Measurements from ENCODE around the gene RHOA. TPM values are rescaled to one million over a fixed set of nuclear protein-coding genes. Genes with fewer than 3 reads are reported as not detected.

RHOA gene
- total and polyA plus RNA-seq, 2 of the 13 experiments (the other 11 are each of a cell fraction or from before 2014, with no cell fraction given) = 131 to 177 TPM

- TF ChIP-seq ZSCAN30 (CRISPR knock-in tag; IDR thresholded peaks at IDR 0.05) (no peak), AKAP8 (CRISPR knock-in tag; IDR thresholded peaks at IDR 0.05) (peak; percentile 99), XRCC5 (optimal IDR thresholded peaks at IDR 0.05; ENCODE audit: low read length) (peak; percentile 58), ZHX1 (CRISPR knock-in tag; IDR thresholded peaks at IDR 0.05; ENCODE audit: low read depth) (no peak), TFE3 (CRISPR knock-in tag; IDR thresholded peaks at IDR 0.05) (peak; percentile 83), ZNF747 (CRISPR knock-in tag; IDR thresholded peaks at IDR 0.05; ENCODE audit: borderline replicate concordance) (peak; percentile 99), ATM (IDR thresholded peaks at IDR 0.05; ENCODE audit: borderline replicate concordance) (no peak), ZNF12 (CRISPR knock-in tag; IDR thresholded peaks at IDR 0.05) (no peak), ADNP (CRISPR knock-in tag; IDR thresholded peaks at IDR 0.05) (no peak), ZNF609 (CRISPR knock-in tag; IDR thresholded peaks at IDR 0.05; ENCODE audit: borderline replicate concordance) (peak; percentile 34; the same call in 1 of the 2 replicates), SUZ12 (IDR thresholded peaks at IDR 0.05; ENCODE audit: low read depth, low read length) (no peak), MIXL1 (CRISPR knock-in tag; IDR thresholded peaks at IDR 0.05) (no peak; the same call in 1 of the 2 replicates), HDAC6 (IDR thresholded peaks at IDR 0.05; ENCODE audit: low read depth, low read length) (no peak), RAD21 (CRISPR knock-in tag; IDR thresholded peaks at IDR 0.05) (peak; percentile 32; the same call in 1 of the 2 replicates), ZNF331 (CRISPR knock-in tag; IDR thresholded peaks at IDR 0.05) (peak; percentile 72; the same call in 1 of the 2 replicates), IRF9 (CRISPR knock-in tag; IDR thresholded peaks at IDR 0.05; ENCODE audit: borderline replicate concordance) (no peak), RFXAP (CRISPR knock-in tag; IDR thresholded peaks at IDR 0.05; ENCODE audit: borderline replicate concordance) (peak; percentile 77; the same call in 1 of the 2 replicates), YY1 (IDR thresholded peaks at IDR 0.05; ENCODE audit: insufficient read depth, insufficient replicate concordance, low read depth, low read length) (peak; percentile 76), ZBTB7A (CRISPR knock-in tag; IDR thresholded peaks at IDR 0.05) (peak; percentile 77; the same call in 1 of the 2 replicates), ZNF788 (CRISPR knock-in tag; IDR thresholded peaks at IDR 0.05; ENCODE audit: borderline replicate concordance) (peak; percentile 93; the same call in 1 of the 2 replicates)
Measured at GRCh38 chr3:49358217-49358883, 53.4 kb downstream of the RHOA start, which contains the start of gene GPX1 (continued).
